ENCODE data around the gene NTN3. TPM values are rescaled to one million over a fixed set of nuclear protein-coding genes. Genes with fewer than 3 reads are reported as not detected.
"Not testable (repeated sequence)": the region's sequence is repeated elsewhere in the genome, so short reads cannot be mapped to it uniquely, and the experiment has no call there.

NTN3 gene
- total RNA-seq, 1 donor = 0.36 TPM

DNA sequence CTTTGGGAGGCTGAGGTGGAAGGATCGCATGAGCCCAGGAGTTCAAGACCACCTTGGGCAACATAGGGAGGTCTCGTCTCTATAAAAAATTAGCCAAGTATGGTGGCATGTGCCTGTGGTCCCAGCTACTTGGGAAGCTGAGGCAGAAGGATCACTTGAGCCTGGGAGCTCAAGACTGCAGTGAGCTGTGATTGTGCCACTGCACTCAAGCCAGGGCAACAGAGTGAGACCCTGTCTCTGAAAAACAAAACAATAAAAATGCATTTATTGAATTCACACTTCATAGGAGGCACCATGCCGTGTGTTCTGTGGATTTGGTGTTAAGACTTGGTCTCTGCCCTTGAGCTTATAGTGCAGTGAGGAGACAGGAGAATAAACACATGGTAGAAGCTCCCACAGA, 6.2 kb downstream of the NTN3 start:
- Histone ChIP-seq H3K9me3 (ENCODE audit: low read depth, low read length) (no peaks in the 10 kb centered on the region), H3K27ac (ENCODE audit: low read depth, low read length) (no peak overlapping the region), H3K79me2 (ENCODE audit: insufficient read depth, low read length) (peaks cover 42% of the 10 kb centered on the region), H4K20me1 (ENCODE audit: insufficient read depth, low read length) (peaks cover 18% of the 10 kb centered on the region), H3K27me3 (ENCODE audit: insufficient read depth, low read length) (no peaks in the 10 kb centered on the region), H3K4me3 (ENCODE audit: insufficient read depth, low read length) (no peak overlapping the region), H3K4me2 (ENCODE audit: insufficient read depth, low read length) (no peak overlapping the region), H3K4me1 (ENCODE audit: insufficient read depth, low read length) (peaks cover 9% of the 10 kb centered on the region), H3K36me3 (ENCODE audit: insufficient read depth, low read length) (no peaks in the 10 kb centered on the region), H2AFZ (ENCODE audit: low read length) (no peak overlapping the region)
- DNase-seq (ENCODE audit: insufficient read length, low spot score, missing footprints) = no peak
- TF ChIP-seq, protein P1, sequence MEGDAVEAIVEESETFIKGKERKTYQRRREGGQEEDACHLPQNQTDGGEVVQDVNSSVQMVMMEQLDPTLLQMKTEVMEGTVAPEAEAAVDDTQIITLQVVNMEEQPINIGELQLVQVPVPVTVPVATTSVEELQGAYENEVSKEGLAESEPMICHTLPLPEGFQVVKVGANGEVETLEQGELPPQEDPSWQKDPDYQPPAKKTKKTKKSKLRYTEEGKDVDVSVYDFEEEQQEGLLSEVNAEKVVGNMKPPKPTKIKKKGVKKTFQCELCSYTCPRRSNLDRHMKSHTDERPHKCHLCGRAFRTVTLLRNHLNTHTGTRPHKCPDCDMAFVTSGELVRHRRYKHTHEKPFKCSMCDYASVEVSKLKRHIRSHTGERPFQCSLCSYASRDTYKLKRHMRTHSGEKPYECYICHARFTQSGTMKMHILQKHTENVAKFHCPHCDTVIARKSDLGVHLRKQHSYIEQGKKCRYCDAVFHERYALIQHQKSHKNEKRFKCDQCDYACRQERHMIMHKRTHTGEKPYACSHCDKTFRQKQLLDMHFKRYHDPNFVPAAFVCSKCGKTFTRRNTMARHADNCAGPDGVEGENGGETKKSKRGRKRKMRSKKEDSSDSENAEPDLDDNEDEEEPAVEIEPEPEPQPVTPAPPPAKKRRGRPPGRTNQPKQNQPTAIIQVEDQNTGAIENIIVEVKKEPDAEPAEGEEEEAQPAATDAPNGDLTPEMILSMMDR (IDR thresholded peaks at IDR 0.05; ENCODE audit: extremely low read depth, low read depth, low read length) = no peak

DNA sequence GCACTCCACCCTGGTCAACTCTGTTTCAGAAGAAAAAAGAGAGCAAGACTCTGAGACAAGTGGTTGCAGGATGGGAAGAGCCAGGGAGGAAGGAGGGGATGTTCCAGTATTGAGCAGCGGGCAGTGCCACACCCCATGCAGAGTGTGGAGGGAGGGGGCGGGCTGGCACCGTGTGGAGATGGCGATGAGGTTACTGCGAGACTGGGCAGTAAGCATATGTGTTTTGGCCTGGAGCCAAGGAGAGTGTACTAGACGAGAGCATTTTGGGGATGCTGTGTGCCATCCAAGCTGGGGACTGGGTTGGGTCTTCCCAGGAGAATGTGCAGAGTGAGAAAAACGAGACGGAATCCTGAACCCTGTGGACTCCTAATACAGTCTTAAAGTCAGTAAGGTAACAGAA, 7.2 kb downstream of the NTN3 start:
- H4K20me1 ChIP-seq (ENCODE audit: insufficient read depth, low read length) = peaks cover 18% of the 10 kb centered on the region
- peaks cover 18% of the 10 kb centered on the region for H3K4me1 ChIP-seq (ENCODE audit: insufficient read depth, low read length)
- no peaks in the 10 kb centered on the region for H3K27me3 ChIP-seq (ENCODE audit: insufficient read depth, low read length)
- no peak overlapping the region for H3K4me3 ChIP-seq (ENCODE audit: insufficient read depth, low read length)
- H3K27ac ChIP-seq (ENCODE audit: low read depth, low read length) = no peak overlapping the region
- H3K79me2 ChIP-seq (ENCODE audit: insufficient read depth, low read length) = peaks cover 42% of the 10 kb centered on the region
- TF ChIP-seq, protein P1 (IDR thresholded peaks at IDR 0.05; ENCODE audit: extremely low read depth, low read depth, low read length) = no peak
- no peak for DNase-seq (ENCODE audit: insufficient read length, low spot score, missing footprints)
- H3K9me3 ChIP-seq (ENCODE audit: low read depth, low read length) = no peaks in the 10 kb centered on the region
- no peak overlapping the region for H3K4me2 ChIP-seq (ENCODE audit: insufficient read depth, low read length)
- H2AFZ ChIP-seq (ENCODE audit: low read length) = no peak overlapping the region
- no peaks in the 10 kb centered on the region for H3K36me3 ChIP-seq (ENCODE audit: insufficient read depth, low read length)

DNA sequence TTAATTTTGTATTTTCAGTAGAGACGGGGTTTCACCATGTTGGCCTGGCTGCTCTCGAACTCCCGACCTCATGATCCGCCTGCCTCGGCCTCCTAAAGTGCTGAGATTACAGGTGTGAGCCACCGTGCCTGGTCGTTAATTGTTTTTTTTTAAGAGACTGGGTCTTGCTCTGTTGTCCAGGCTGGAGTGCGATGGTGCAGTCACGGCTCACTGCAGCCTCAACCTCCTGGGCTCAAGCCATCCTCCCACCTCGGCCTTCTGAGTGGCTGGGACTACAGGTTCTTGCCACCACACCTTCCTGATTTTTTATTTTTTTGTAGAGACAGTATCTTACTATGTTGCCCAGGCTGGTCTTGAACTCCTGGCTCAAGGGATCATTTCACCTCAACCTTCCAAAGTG, 8.9 kb downstream of the NTN3 start:
- not testable (repeated sequence) for H3K27me3 ChIP-seq (ENCODE audit: insufficient read depth, low read length); H3K9me3 ChIP-seq (ENCODE audit: low read depth, low read length); H3K4me3 ChIP-seq (ENCODE audit: insufficient read depth, low read length); H3K27ac ChIP-seq (ENCODE audit: low read depth, low read length); H3K36me3 ChIP-seq (ENCODE audit: insufficient read depth, low read length); DNase-seq (ENCODE audit: insufficient read length, low spot score, missing footprints); H3K4me2 ChIP-seq (ENCODE audit: insufficient read depth, low read length); H2AFZ ChIP-seq (ENCODE audit: low read length)
- H3K4me1 ChIP-seq (ENCODE audit: insufficient read depth, low read length) = peaks cover 20% of the 10 kb centered on the region
- peaks cover 59% of the 10 kb centered on the region for H3K79me2 ChIP-seq (ENCODE audit: insufficient read depth, low read length)
- H4K20me1 ChIP-seq (ENCODE audit: insufficient read depth, low read length) = peaks cover 25% of the 10 kb centered on the region

DNA sequence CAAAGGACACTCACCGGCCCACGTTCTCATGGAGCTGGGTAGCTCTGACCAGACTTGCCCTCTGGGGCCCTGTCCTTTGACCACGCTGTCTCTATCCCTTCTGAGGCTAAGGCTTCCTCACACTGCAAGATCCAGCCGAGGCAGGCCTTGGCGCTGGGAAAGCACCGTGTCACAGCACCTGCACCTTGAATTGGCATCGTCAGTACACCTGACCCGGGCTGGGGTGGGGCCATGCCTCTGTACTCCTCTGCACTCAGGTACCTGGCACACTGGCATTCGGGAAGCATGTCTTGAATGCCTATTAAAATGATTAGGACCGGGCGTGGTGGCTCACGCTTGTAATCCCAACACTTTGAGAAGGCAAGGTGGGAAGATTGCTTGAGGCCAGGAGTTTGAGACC, 9.9 kb downstream of the NTN3 start:
- Histone ChIP-seq H4K20me1 (ENCODE audit: insufficient read depth, low read length) (peaks cover 21% of the 10 kb centered on the region), H3K4me2 (ENCODE audit: insufficient read depth, low read length) (no peak overlapping the region), H3K4me3 (ENCODE audit: insufficient read depth, low read length) (no peak overlapping the region), H2AFZ (ENCODE audit: low read length) (no peak overlapping the region), H3K79me2 (ENCODE audit: insufficient read depth, low read length) (peaks cover 57% of the 10 kb centered on the region), H3K4me1 (ENCODE audit: insufficient read depth, low read length) (peaks cover 15% of the 10 kb centered on the region), H3K9me3 (ENCODE audit: low read depth, low read length) (no peaks in the 10 kb centered on the region), H3K27me3 (ENCODE audit: insufficient read depth, low read length) (no peaks in the 10 kb centered on the region), H3K27ac (ENCODE audit: low read depth, low read length) (no peak overlapping the region), H3K36me3 (ENCODE audit: insufficient read depth, low read length) (no peaks in the 10 kb centered on the region)
- TF ChIP-seq, protein P1 (IDR thresholded peaks at IDR 0.05; ENCODE audit: extremely low read depth, low read depth, low read length) = no peak
- no peak for DNase-seq (ENCODE audit: insufficient read length, low spot score, missing footprints)
